Ishikawa (cell line): ENCODE results near the gene C19orf81.

Experiments used
- CEBPB ChIP-seq: IDR thresholded peaks from 2 replicates; pipeline ENCODE4 v1.6.1; 2012
- CREB1 ChIP-seq: IDR thresholded peaks from 2 replicates; pipeline ENCODE4 v1.6.1; 2012; ENCODE audit warnings: low read depth
- EGR1 ChIP-seq: IDR thresholded peaks from 2 replicates; pipeline ENCODE4 v1.6.1; 2012
- EP300 ChIP-seq: IDR thresholded peaks from 2 replicates; pipeline ENCODE4 v1.6.1; 2012; ENCODE audit warnings: borderline replicate concordance
- FOXM1 ChIP-seq: IDR thresholded peaks from 2 replicates; pipeline ENCODE4 v1.6.1; 2012; ENCODE audit warnings: low read depth, borderline replicate concordance
- NFIC ChIP-seq: IDR thresholded peaks from 2 replicates; pipeline ENCODE4 v1.6.1; 2012
- RAD21 ChIP-seq: IDR thresholded peaks from 2 replicates; pipeline ENCODE4 v1.6.1; 2012; ENCODE audit warnings: low read depth
- REST ChIP-seq: IDR thresholded peaks from 2 replicates; pipeline ENCODE4 v1.6.1; 2012; ENCODE audit warnings: low read depth, mild to moderate bottlenecking
- TAF1 ChIP-seq: IDR thresholded peaks from 2 replicates; pipeline ENCODE4 v1.6.1; 2012; ENCODE audit warnings: low read depth, mild to moderate bottlenecking
- TCF12 ChIP-seq: IDR thresholded peaks from 2 replicates; pipeline ENCODE4 v1.6.1; 2012; ENCODE audit warnings: low read depth
- TEAD4 ChIP-seq: IDR thresholded peaks from 2 replicates; pipeline ENCODE4 v1.6.1; 2012
- USF1 ChIP-seq: IDR thresholded peaks from 2 replicates; pipeline ENCODE4 v1.6.1; 2012
- YY1 ChIP-seq: IDR thresholded peaks from 2 replicates; pipeline ENCODE4 v1.6.1; 2012; ENCODE audit warnings: low read depth
- ZBTB7A ChIP-seq: IDR thresholded peaks from 2 replicates; pipeline ENCODE4 v1.6.1; 2012; ENCODE audit warnings: low read depth
- TF ChIP-seq, protein P1 (sequence below): IDR thresholded peaks from 2 replicates; pipeline ENCODE4 v1.6.1; 2012

The C19orf81 gene

GRCh38 chr19:50649433-50650391 is at the start of gene C19orf81:
TSS of gene C19orf81 (plus strand) at chr19:50649445. CDS start at chr19:50649445, 0 bp downstream.
- TF ChIP-seq, protein P1, sequence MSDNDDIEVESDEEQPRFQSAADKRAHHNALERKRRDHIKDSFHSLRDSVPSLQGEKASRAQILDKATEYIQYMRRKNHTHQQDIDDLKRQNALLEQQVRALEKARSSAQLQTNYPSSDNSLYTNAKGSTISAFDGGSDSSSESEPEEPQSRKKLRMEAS, result no peak

DNA sequence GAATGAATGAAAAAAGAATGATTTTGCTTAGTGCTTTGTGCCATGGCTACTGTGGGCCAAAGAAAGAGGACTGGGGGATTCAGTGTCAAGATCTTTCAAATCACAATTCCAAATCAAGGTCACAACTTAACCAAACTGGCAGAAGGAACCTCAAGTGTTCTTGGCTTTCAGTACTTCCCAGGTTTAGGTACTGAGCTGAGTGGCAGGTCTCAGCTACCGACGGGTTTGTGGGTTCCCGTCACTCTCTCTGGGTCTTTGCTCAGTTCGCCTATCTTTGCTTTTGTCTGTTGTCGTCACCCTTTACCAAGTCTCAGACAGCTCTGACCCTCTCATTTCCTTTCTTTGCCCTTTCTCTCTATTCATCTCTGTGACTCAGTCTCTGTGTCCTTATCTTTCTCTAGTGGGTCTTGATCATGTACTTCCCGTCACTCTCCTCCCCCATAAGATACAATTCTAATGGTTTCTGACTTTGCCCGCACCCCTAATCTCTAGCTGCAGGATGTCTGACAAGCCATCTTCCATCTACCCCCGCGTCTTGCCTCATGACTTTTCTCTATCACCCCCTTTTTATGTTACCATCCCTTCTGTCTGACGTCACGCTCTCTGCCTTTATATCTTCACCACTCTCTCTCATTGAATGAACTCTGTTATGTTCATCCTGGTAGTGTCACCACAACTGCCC is 47.7 kb upstream of the C19orf81 start:
- TF ChIP-seq TCF12 (no peak), CEBPB (no peak), REST (no peak), TEAD4 (no peak), ZBTB7A (no peak), CREB1 (no peak), YY1 (no peak), FOXM1 (no peak), NFIC (no peak), USF1 (no peak), EGR1 (no peak), TAF1 (no peak), RAD21 (no peak), EP300 (no peak)
- TF ChIP-seq, protein P1, result no peak

GRCh38 chr19:50602089-50602422 is 47.2 kb upstream of the C19orf81 start:
- no peak for TF ChIP-seq CREB1
- no peak for TF ChIP-seq TAF1
- no peak for TF ChIP-seq ZBTB7A
- no peak for TF ChIP-seq REST
- TF ChIP-seq, protein P1, result no peak
- TF ChIP-seq EP300, result no peak
- no peak for TF ChIP-seq FOXM1
- no peak for TF ChIP-seq CEBPB
- TF ChIP-seq NFIC, result no peak
- no peak for TF ChIP-seq TEAD4
- no peak for TF ChIP-seq EGR1
- no peak for TF ChIP-seq USF1
- TF ChIP-seq RAD21, result no peak
- no peak for TF ChIP-seq YY1
- no peak for TF ChIP-seq TCF12

GRCh38 chr19:50602496-50602895 is 46.7 kb upstream of the C19orf81 start:
- TF ChIP-seq YY1 (no peak), TEAD4 (no peak), REST (no peak), ZBTB7A (no peak), EGR1 (no peak), RAD21 (no peak), CEBPB (no peak), CREB1 (no peak), TCF12 (no peak), EP300 (no peak), FOXM1 (no peak), TAF1 (no peak), USF1 (no peak), NFIC (no peak)
- TF ChIP-seq, protein P1, result no peak
